HG03442 (cell line): ENCODE data around the gene BMP6.

Source experiments
- ATAC-seq: cut with Tn5 transposase; IDR thresholded peaks from one replicate; pipeline ENCODE4 v1.9.1; 2021; ENCODE audit warnings: mild to moderate bottlenecking, moderate library complexity; ENCODE audit not compliant: unreplicated experiment

Gene BMP6

GRCh38 chr6:7919871-7920270 is 194.0 kb downstream of the BMP6 start:
- ATAC-seq = no peak

DNA sequence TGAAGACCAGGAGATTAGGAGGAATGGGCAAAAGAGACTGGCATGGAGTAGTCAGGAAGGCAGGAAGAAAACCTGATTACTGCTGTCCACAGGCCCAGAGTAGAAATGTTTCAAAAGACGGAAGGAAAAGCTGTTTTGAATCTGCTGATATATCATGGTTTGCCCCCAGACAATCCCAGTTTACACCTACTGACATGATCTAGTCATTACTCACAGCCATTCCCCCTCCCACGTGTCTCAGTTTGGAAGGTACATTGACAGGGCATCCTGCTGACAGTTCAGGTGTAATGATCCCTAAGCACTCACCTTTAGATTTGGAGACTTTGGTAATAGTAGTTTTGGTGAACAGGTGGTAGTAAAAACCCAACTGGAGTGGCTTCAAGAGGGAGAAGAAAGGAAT is 194.5 kb downstream of the BMP6 start:
- ATAC-seq = no peak

- ATAC-seq = no peak
These were observed 195.1 kb downstream of the BMP6 start for GRCh38 chr6:7921046-7921445.

DNA sequence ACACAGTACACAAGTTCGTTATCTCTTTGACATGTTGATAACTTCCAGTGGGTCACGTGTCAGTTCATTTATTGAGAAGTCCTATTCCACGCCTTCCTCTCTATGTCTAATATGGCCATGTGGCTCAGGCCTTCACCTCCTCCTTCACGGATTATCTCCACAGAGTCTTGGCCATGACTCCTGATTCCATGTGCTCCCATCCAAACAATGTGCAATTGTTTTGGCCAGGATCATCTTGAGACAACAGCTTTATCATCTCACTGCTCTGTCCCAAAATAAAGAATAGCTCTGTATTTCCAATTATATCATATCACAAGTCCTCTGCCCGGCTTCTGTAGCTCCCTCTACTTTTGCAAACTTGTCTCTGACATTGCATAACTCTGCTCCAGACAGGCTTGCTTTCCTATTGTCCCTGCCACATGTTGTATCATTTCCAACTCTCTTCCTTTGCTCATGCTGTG is 195.8 kb downstream of the BMP6 start:
- ATAC-seq = no peak

DNA sequence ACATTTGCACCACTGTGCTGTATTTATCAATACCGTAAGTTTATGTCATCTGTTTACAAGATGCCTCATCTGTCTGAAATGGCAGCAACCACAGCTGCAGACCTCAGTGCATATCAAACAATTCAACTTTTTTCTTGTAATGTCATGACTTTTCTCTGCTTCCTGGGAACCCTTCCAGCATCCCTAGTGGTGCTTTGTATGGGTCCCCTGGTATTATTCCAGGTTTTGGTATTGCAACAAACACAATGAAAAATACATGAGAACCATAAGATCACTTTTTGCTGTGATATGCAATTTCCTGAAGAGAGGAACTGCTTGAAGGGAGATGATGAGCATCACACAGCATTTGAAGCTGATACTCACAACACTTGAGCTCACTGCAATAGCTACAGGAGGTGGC is 196.7 kb downstream of the BMP6 start:
- ATAC-seq = no peak

DNA sequence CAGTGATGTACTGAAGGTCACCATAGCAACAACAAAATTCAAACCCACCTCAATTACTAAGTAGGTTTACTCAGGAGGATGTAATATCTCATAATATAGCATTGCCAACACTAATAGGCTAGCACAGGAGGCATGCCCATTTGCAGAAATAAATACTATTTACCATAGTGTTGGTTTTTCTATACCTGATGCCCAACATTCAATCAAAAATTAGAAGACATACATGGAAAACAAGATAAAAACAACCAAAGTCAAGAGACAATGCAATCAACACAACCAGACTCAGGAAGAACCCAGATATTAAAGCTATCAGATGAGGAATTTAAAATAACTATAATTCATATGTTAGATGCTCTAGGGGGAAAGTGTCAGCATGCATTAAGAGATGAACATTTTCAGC is 199.0 kb downstream of the BMP6 start:
- no peak for ATAC-seq
